GM12878 (cell line): ENCODE measurements around the gene DCUN1D3. TPM values are rescaled to one million over a fixed set of nuclear protein-coding genes. Genes with fewer than 3 reads are reported as not detected.
"Not testable (repeated sequence)": the region's sequence is repeated elsewhere in the genome, so short reads cannot be mapped to it uniquely, and the experiment has no call there.

Experiments
- ATAC-seq: fragments of 200-7000 bp; cut with Tn5 transposase; 3 replicates; pipeline ENCODE4 v1.9.1; 2020; ENCODE audit warnings: mild to moderate bottlenecking, moderate library complexity
- BruUV-seq: library from RNA; stranded (reverse); fragments of 400-500 nt; replicated peaks from 2 replicates; lab custom pipeline; 2021; lab: Mats Ljungman, UMichigan
- CTCF ChIA-PET: fragments of 300-600 bp; sonication (Branson Sonifier 250); formaldehyde crosslinking; extraction: SDS; loops from one replicate; lab custom pipeline; 2021; ENCODE audit warnings: inconsistent platforms; lab: Yijun Ruan, JAX
- POLR2A ChIA-PET: fragments of 350-600 bp; formaldehyde crosslinking; extraction: SDS; loops from one replicate; lab custom pipeline; 2021; ENCODE audit warnings: inconsistent platforms; lab: Charles Lee
- RAD21 ChIA-PET: fragments of 300-600 bp; sonication (Branson Sonifier 250); formaldehyde crosslinking; loops from one replicate; lab custom pipeline; 2023; ENCODE audit warnings: antibody characterized with exemption; ENCODE audit not compliant: unreplicated experiment; lab: Charles Lee
- SMC1A ChIA-PET: fragments of 300-600 bp; sonication (Branson Sonifier 250); formaldehyde crosslinking; loops from one replicate; lab custom pipeline; 2023; ENCODE audit not compliant: unreplicated experiment, uncharacterized antibody; lab: Charles Lee
- DNase-seq: peaks from one replicate; pipeline ENCODE4 v3.0.0-alpha.2; 2011; ENCODE audit warnings: low read depth, low spot score
- FAIRE-seq: peaks from 3 replicates; lab custom pipeline; 2011; peaks lifted over from hg19 to GRCh38; lab: Jason Lieb, UNC
- H2AFZ ChIP-seq: 2 replicates; pipeline ENCODE4 v1.6.0; 2011; ENCODE audit warnings: low read depth, low read length, control low read depth; ENCODE audit not compliant: control insufficient read depth
- H3K27ac ChIP-seq: 2 replicates; pipeline ENCODE4 v1.5.1; 2011; ENCODE audit warnings: control low read depth; ENCODE audit not compliant: control insufficient read depth, insufficient read depth
- H3K27me3 ChIP-seq, 2 experiments: replicated peaks in 1 of 2; 2 replicates each; pipeline versions ENCODE4 v1.6.0 to v1.6.1; 2011; ENCODE audit warnings: low read length in 1 of 2; ENCODE audit not compliant: control insufficient read depth in 2 of 2, insufficient read depth in 2 of 2
- H3K36me3 ChIP-seq, 2 experiments: 2 replicates each; pipeline ENCODE4 v1.5.1; 2011; ENCODE audit warnings: low read length in 1 of 2; ENCODE audit not compliant: control insufficient read depth in 2 of 2, insufficient read depth in 2 of 2
- H3K4me1 ChIP-seq: 2 replicates; pipeline ENCODE4 v1.6.1; 2011; ENCODE audit warnings: mild to moderate bottlenecking, low read length, moderate library complexity, mixed read lengths; ENCODE audit not compliant: control insufficient read depth, insufficient read depth
- H3K4me2 ChIP-seq: 2 replicates; pipeline ENCODE4 v1.6.0; 2011; ENCODE audit warnings: control low read depth; ENCODE audit not compliant: control insufficient read depth, insufficient read depth
- H3K4me3 ChIP-seq: fragments of 200-600 bp; sonication (generic); 2 replicates; pipeline ENCODE4 v1.5.1; 2016
- H3K79me2 ChIP-seq: 2 replicates; pipeline ENCODE4 v1.6.0; 2011; ENCODE audit warnings: low read length; ENCODE audit not compliant: control insufficient read depth, insufficient read depth
- H3K9ac ChIP-seq: 2 replicates; pipeline ENCODE4 v1.8.0; 2011; ENCODE audit warnings: low read length, control low read depth, mixed read lengths; ENCODE audit not compliant: control insufficient read depth, insufficient read depth
- H3K9me3 ChIP-seq: replicated peaks from 3 replicates; pipeline ENCODE4 v1.5.1; 2011; ENCODE audit warnings: mild to moderate bottlenecking, low read length; ENCODE audit not compliant: control insufficient read depth, insufficient read depth
- H4K20me1 ChIP-seq: 2 replicates; pipeline ENCODE4 v1.6.0; 2011; ENCODE audit not compliant: control insufficient read depth, insufficient read depth
- CREM ChIP-seq: IDR thresholded peaks from 2 replicates; pipeline ENCODE4 v1.6.1; 2014; ENCODE audit warnings: antibody characterized with exemption, low read depth
- HSF1 ChIP-seq: fragments of 150-350 bp; IDR thresholded peaks from 2 replicates; pipeline ENCODE4 v1.6.1; 2014; ENCODE audit warnings: mild to moderate bottlenecking, low read depth, low read length
- NR2C1 ChIP-seq: fragments of 450-650 bp; IDR thresholded peaks from 2 replicates; pipeline ENCODE4 v1.6.1; 2017; ENCODE audit warnings: antibody characterized with exemption, mild to moderate bottlenecking, moderate library complexity
- PAX5 ChIP-seq: IDR thresholded peaks from 2 replicates; pipeline ENCODE4 v1.6.1; 2011; ENCODE audit warnings: low read depth, low read length, borderline replicate concordance
- RUNX3 ChIP-seq: IDR thresholded peaks from 2 replicates; pipeline ENCODE4 v1.6.1; 2012; ENCODE audit warnings: low read length, inconsistent platforms
- YBX1 ChIP-seq: fragments of 450-650 bp; IDR thresholded peaks from 2 replicates; pipeline ENCODE4 v1.6.1; 2016; ENCODE audit warnings: antibody characterized with exemption
- WGBS: methylation state at CpG from one replicate; pipeline ENCODE4 v1.1.6; 2016; ENCODE audit warnings: low lambda C conversion rate; ENCODE audit not compliant: insufficient replicate concordance, insufficient coverage; ENCODE audit errors: missing lambda C conversion rate; 5-methylcytosine and 5-hydroxymethylcytosine counted together
- in situ Hi-C: fragments of 300-500 bp; cut with MboI; formaldehyde crosslinking; loops from 9 replicates; pipeline ENCODE4 v1.14.3; 2018; ENCODE audit warnings: mixed read lengths
- intact Hi-C: fragments of 100-400 bp; cut with micrococcal nuclease; formaldehyde crosslinking; loops from one replicate; pipeline ENCODE4 v1.14.2; 2022; ENCODE audit not compliant: unreplicated experiment
- polyA plus RNA-seq, 11 experiments: library from polyadenylated mRNA; depleted of rRNA in 4 of 11; unstranded in 6 of 11; stranded (reverse) in 5 of 11; fragments of >200 nt; fragmentation: Nextera tagmentation in 4 of 11; fragmentation: Illumina TruSeq in 1 of 11; extraction: Ambion mirVana in 4 of 11; extraction: Trizol in 1 of 11; gene quantifications; 1 replicate in 1 of 11; 2 replicates in 10 of 11; pipeline versions ENCODE4 v1.2.1 to v1.2.3, GENCODE V29; 2011 to 2016; ENCODE audit warnings: inconsistent platforms in 2 of 11, missing spikeins in 2 of 11, low read depth in 1 of 11
- total RNA-seq, 4 experiments: library from RNA; depleted of rRNA in 3 of 4; stranded (reverse); fragments of >200 nt in 3 of 4; fragmentation: Illumina TruSeq in 1 of 4; extraction: Trizol in 1 of 4; gene quantifications; 2 replicates each; pipeline versions ENCODE4 v1.2.1 to v1.2.3, GENCODE V29; 2013 to 2021
- TF ChIP-seq, protein P1 (sequence below): fragments of 150-350 bp; IDR thresholded peaks from 2 replicates; pipeline ENCODE4 v1.6.1; 2016; ENCODE audit warnings: low read depth, low read length
- TF ChIP-seq, protein P2 (sequence below): IDR thresholded peaks from 2 replicates; pipeline ENCODE4 v1.6.1; 2011; ENCODE audit warnings: borderline replicate concordance, low read depth, mild to moderate bottlenecking, moderate library complexity, mixed read lengths, low read length; ENCODE audit not compliant: insufficient read depth; ENCODE audit errors: extremely low read length

DCUN1D3 gene
- total and polyA plus RNA-seq, 10 of the 15 experiments (the other 5 are each of a cell fraction or from before 2014, with no cell fraction given): 0.47 to 4.5 (median 1.9) TPM

DNA sequence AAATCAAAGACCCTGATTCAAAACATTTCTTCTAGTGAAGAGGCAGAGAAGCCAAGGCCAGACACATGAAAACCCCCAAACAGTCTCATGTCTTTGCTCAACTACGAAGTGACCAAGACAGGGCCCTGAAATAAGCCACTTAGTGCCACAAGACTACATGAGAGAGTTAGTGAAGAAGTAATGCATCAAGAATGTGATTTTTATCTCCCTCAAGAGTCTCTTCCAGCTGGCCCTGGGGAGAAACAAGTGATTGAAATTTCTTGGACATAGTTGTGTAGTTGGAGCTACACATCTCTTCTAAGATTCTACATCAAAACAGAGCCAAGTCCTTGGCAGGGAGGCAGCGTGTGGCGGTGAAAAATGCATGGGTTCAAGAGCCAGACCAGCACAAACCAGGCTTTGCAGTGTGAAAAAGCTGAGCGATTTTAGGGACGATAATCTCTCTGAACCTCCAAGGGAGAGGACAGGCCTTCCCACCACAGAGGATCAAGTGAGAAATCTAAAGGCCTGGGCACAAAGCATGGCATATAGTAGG is 31.0 kb upstream of the DCUN1D3 start (continued):
- TF ChIP-seq, protein P1, sequence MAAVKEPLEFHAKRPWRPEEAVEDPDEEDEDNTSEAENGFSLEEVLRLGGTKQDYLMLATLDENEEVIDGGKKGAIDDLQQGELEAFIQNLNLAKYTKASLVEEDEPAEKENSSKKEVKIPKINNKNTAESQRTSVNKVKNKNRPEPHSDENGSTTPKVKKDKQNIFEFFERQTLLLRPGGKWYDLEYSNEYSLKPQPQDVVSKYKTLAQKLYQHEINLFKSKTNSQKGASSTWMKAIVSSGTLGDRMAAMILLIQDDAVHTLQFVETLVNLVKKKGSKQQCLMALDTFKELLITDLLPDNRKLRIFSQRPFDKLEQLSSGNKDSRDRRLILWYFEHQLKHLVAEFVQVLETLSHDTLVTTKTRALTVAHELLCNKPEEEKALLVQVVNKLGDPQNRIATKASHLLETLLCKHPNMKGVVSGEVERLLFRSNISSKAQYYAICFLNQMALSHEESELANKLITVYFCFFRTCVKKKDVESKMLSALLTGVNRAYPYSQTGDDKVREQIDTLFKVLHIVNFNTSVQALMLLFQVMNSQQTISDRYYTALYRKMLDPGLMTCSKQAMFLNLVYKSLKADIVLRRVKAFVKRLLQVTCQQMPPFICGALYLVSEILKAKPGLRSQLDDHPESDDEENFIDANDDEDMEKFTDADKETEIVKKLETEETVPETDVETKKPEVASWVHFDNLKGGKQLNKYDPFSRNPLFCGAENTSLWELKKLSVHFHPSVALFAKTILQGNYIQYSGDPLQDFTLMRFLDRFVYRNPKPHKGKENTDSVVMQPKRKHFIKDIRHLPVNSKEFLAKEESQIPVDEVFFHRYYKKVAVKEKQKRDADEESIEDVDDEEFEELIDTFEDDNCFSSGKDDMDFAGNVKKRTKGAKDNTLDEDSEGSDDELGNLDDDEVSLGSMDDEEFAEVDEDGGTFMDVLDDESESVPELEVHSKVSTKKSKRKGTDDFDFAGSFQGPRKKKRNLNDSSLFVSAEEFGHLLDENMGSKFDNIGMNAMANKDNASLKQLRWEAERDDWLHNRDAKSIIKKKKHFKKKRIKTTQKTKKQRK: no peak

GRCh38 chr16:20930365-20930690 is 30.2 kb upstream of the DCUN1D3 start:
- no peak overlapping the region for H3K9ac ChIP-seq
- BruUV-seq: no TSS peak
- WGBS: 92% methylated on average over 1 of the region's 1 CpG
- H3K36me3 ChIP-seq: 0 out of 4 replicates have a peak, but pooled peaks cover 0 to 2% of the 10 kb centered on the region in 2 experiments
- H3K4me1 ChIP-seq: no peaks in the 10 kb centered on the region
- in situ Hi-C loops: no loop called here
- intact Hi-C loops: no loop called here
- FAIRE-seq (no peak), DNase-seq (no peak)
- H3K27me3 ChIP-seq: no peaks in the 10 kb centered on the region
- ChIA-PET RAD21 (interaction anchor here (0.9 kb wide), 1 partner anchor 55 kb away, joined by 5 read pairs; no protein-coding TSS in a partner anchor), CTCF (interaction anchor here (1.3 to 2.1 kb wide), 2 partner anchors 79 to 80 kb away, joined by 3 to 8 read pairs; no protein-coding TSS in a partner anchor)
- no peak for TF ChIP-seq HSF1
- no peak for TF ChIP-seq YBX1
- no peak for TF ChIP-seq RUNX3
- no peak for TF ChIP-seq NR2C1
- no peak for TF ChIP-seq PAX5
- no peak for TF ChIP-seq CREM
- TF ChIP-seq, protein P2, sequence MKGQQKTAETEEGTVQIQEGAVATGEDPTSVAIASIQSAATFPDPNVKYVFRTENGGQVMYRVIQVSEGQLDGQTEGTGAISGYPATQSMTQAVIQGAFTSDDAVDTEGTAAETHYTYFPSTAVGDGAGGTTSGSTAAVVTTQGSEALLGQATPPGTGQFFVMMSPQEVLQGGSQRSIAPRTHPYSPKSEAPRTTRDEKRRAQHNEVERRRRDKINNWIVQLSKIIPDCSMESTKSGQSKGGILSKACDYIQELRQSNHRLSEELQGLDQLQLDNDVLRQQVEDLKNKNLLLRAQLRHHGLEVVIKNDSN: no peak
- TF ChIP-seq, all 136 proteins: peak for 0
- H4K20me1 ChIP-seq: no peaks in the 10 kb centered on the region
- no peak overlapping the region for H3K4me2 ChIP-seq
- H3K4me3 ChIP-seq: no peak overlapping the region
- no peaks in the 10 kb centered on the region for H3K79me2 ChIP-seq
- H3K9me3 ChIP-seq: no peaks in the 10 kb centered on the region
- ChIA-PET POLR2A (no interaction called here), SMC1A (interaction anchor here (1.3 to 2.5 kb wide), 6 partner anchors 8 to 79 kb away, joined by 4 to 13 read pairs (median 7); no protein-coding TSS in a partner anchor)
- no peak for ATAC-seq
- H2AFZ ChIP-seq: no peak overlapping the region
- H3K27ac ChIP-seq: no peak overlapping the region

- ATAC-seq, H2AFZ ChIP-seq, H3K4me2 ChIP-seq, DNase-seq, intact Hi-C loops, in situ Hi-C loops, H4K20me1 ChIP-seq, H3K9me3 ChIP-seq, H3K4me1 ChIP-seq, H3K4me3 ChIP-seq, H3K27me3 ChIP-seq, H3K36me3 ChIP-seq, BruUV-seq, H3K9ac ChIP-seq, H3K27ac ChIP-seq, FAIRE-seq, H3K79me2 ChIP-seq, POLR2A ChIA-PET: not testable (repeated sequence)
- WGBS: 78% methylated on average over 10 of the region's 10 CpGs
- CTCF ChIA-PET: interaction anchor here (1.3 to 2.1 kb wide), 2 partner anchors 78 to 80 kb away, joined by 3 to 8 read pairs; no protein-coding TSS in a partner anchor
- RAD21 ChIA-PET: interaction anchor here (0.9 kb wide), 1 partner anchor 54 kb away, joined by 5 read pairs; no protein-coding TSS in a partner anchor
- SMC1A ChIA-PET: interaction anchor here (1.3 to 2.5 kb wide), 6 partner anchors 9 to 79 kb away, joined by 4 to 13 read pairs (median 7); no protein-coding TSS in a partner anchor
Observed at GRCh38 chr16:20929676-20930364, 29.7 kb upstream of the DCUN1D3 start.
